ENCODE measurements around the gene C3orf18.

Gene C3orf18

DNA sequence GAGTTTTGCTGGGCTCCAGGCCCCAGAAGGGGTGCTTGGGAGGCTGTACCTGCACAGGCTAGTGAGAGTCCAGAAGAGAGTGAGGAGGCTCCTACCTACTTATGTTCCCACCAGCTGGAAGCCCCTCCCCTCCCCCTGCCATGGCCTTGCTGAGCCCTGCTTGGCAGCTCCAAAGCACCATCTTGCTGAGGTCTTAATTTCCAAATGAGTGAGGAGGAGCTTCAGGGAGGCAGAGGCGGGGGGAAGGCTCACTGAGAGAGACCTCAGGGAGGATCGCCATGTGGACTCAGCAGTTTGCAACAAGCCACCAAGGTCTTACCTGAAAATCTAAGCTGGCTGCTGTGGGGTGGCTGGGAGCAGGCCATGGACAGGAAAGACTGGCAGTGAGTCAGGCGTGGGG is 55.4 kb downstream of the C3orf18 start:
- Histone ChIP-seq H3K9ac (ENCODE audit: low read length) (no peak overlapping the region), H3K4me3 (ENCODE audit: low read length) (no peak overlapping the region), H3K9me3 (ENCODE audit: control insufficient read depth, low read length) (no peaks in the 10 kb centered on the region), H3K36me3 (ENCODE audit: control insufficient read depth, insufficient read depth, low read length, severe bottlenecking) (no peaks in the 10 kb centered on the region), H3K4me1 (ENCODE audit: control insufficient read depth, insufficient read depth, low read length) (no peaks in the 10 kb centered on the region), H3K27me3 (replicated peaks; ENCODE audit: control insufficient read depth, insufficient read depth, low read length) (peaks cover 72% of the 10 kb centered on the region)
- DNase-seq (ENCODE audit: low read depth), result no peak

- DNase-seq (ENCODE audit: low read depth), result no peak
- Histone ChIP-seq H3K4me1 (ENCODE audit: control insufficient read depth, insufficient read depth, low read length) (no peaks in the 10 kb centered on the region), H3K27me3 (replicated peaks; ENCODE audit: control insufficient read depth, insufficient read depth, low read length) (peaks cover 69% of the 10 kb centered on the region), H3K4me3 (ENCODE audit: low read length) (no peak overlapping the region), H3K9me3 (ENCODE audit: control insufficient read depth, low read length) (no peaks in the 10 kb centered on the region), H3K9ac (ENCODE audit: low read length) (no peak overlapping the region), H3K36me3 (ENCODE audit: control insufficient read depth, insufficient read depth, low read length, severe bottlenecking) (no peaks in the 10 kb centered on the region)
Measured at GRCh38 chr3:50510325-50510724, 57.2 kb downstream of the C3orf18 start.

GRCh38 chr3:50509715-50510114 is 57.8 kb downstream of the C3orf18 start:
- Histone ChIP-seq H3K9me3 (ENCODE audit: control insufficient read depth, low read length) (no peaks in the 10 kb centered on the region), H3K27me3 (replicated peaks; ENCODE audit: control insufficient read depth, insufficient read depth, low read length) (peaks cover 71% of the 10 kb centered on the region), H3K9ac (ENCODE audit: low read length) (no peak overlapping the region), H3K36me3 (ENCODE audit: control insufficient read depth, insufficient read depth, low read length, severe bottlenecking) (no peaks in the 10 kb centered on the region), H3K4me1 (ENCODE audit: control insufficient read depth, insufficient read depth, low read length) (no peaks in the 10 kb centered on the region), H3K4me3 (ENCODE audit: low read length) (no peak overlapping the region)
- DNase-seq (ENCODE audit: low read depth), result no peak

GRCh38 chr3:50508821-50509220 is 58.7 kb downstream of the C3orf18 start:
- Histone ChIP-seq H3K4me3 (ENCODE audit: low read length) (no peak overlapping the region), H3K9me3 (ENCODE audit: control insufficient read depth, low read length) (no peaks in the 10 kb centered on the region), H3K4me1 (ENCODE audit: control insufficient read depth, insufficient read depth, low read length) (no peaks in the 10 kb centered on the region), H3K36me3 (ENCODE audit: control insufficient read depth, insufficient read depth, low read length, severe bottlenecking) (no peaks in the 10 kb centered on the region), H3K9ac (ENCODE audit: low read length) (no peak overlapping the region), H3K27me3 (replicated peaks; ENCODE audit: control insufficient read depth, insufficient read depth, low read length) (peaks cover 66% of the 10 kb centered on the region)
- no peak for DNase-seq (ENCODE audit: low read depth)
